Esophagus muscularis mucosa (tissue), 4 donors: ENCODE measurements around the gene HOOK2. TPM values are rescaled to one million over a fixed set of nuclear protein-coding genes. Genes with fewer than 3 reads are reported as not detected.
A peak's percentile ranks its signal among the peaks of the same experiment; 100 is the strongest.

Experiments
- DNase-seq: peaks from one replicate; pipeline ENCODE4 v3.0.0-alpha.2; 2017; ENCODE audit errors: extremely low spot score
- H3K27ac ChIP-seq, 4 donors: fragments of 200-600 bp; sonication (generic); replicated peaks in 1 of 4; 1 replicate in 3 of 4; 2 replicates in 1 of 4; pipeline ENCODE4 v1.5.1; 2016 to 2019; ENCODE audit warnings: mild to moderate bottlenecking in 1 of 4
- H3K27me3 ChIP-seq, 4 donors: fragments of 200-600 bp; sonication (generic); one replicate each; pipeline versions ENCODE4 v1.5.1 to v1.6.0; 2016 to 2019
- H3K36me3 ChIP-seq, 4 donors: fragments of 200-600 bp; sonication (generic); one replicate each; pipeline ENCODE4 v1.5.1; 2016 to 2019
- H3K4me1 ChIP-seq, 4 donors: fragments of 200-600 bp; sonication (generic); one replicate each; pipeline ENCODE4 v1.5.1; 2016 to 2019
- H3K4me3 ChIP-seq, 4 donors: fragments of 200-600 bp; sonication (generic); 1 replicate in 2 of 4; 2 replicates in 2 of 4; pipeline ENCODE4 v1.5.1; 2016 to 2019; ENCODE audit warnings: mild to moderate bottlenecking in 4 of 4, moderate library complexity in 1 of 4
- H3K9me3 ChIP-seq, 4 donors: fragments of 200-600 bp; sonication (generic); 1 replicate in 3 of 4; 2 replicates in 1 of 4; pipeline ENCODE4 v1.5.1; 2016 to 2019
- CTCF ChIP-seq, 3 experiments: fragments of 200-600 bp in 2 of 3; fragments of 450-650 bp in 1 of 3; sonication (generic) in 2 of 3; IDR thresholded peaks; one replicate each; pipeline ENCODE4 v1.5.1; 2017 to 2019; ENCODE audit warnings: antibody characterized with exemption in 3 of 3, mild to moderate bottlenecking in 2 of 3, moderate library complexity in 1 of 3
- EP300 ChIP-seq: sonication (generic); formaldehyde crosslinking; IDR thresholded peaks from one replicate; pipeline ENCODE4 v1.6.1; 2017; ENCODE audit warnings: antibody characterized with exemption
- POLR2A ChIP-seq: fragments of 450-650 bp; IDR thresholded peaks from one replicate; pipeline ENCODE4 v1.6.1; 2017; ENCODE audit warnings: antibody characterized with exemption, moderate library complexity, mild to moderate bottlenecking, low read depth
- POLR2AphosphoS5 ChIP-seq, 2 donors: sonication (generic); formaldehyde crosslinking; IDR thresholded peaks; one replicate each; pipeline ENCODE4 v1.6.1; 2017; ENCODE audit warnings: antibody characterized with exemption in 2 of 2
- WGBS: methylation state at CpG from one replicate; pipeline ENCODE4 v1.1.5; 2018; 5-methylcytosine and 5-hydroxymethylcytosine counted together
- intact Hi-C: fragments of 100-400 bp; cut with DNase I; formaldehyde crosslinking; loops from one replicate; pipeline ENCODE4 v1.15.1; 2023
- total RNA-seq, 4 donors: library from RNA; depleted of rRNA; stranded (reverse); fragments of >200 nt; gene quantifications; one replicate each; pipeline versions ENCODE4 v1.1.0 to v1.2.1, GENCODE V29; 2016

The HOOK2 gene
- total RNA-seq, 4 donors from 2014 or later = 7.1 to 17.0 (median 12.6) TPM

GRCh38 chr19:12723641-12724426, 51.5 kb downstream of the HOOK2 start, which contains the start of gene TNPO2:
Gene TNPO2 (minus strand): TSS chr19:12723932. CDS start chr19:12720977, 2,955 bp downstream.
- intact Hi-C loops = loop anchor here (5.0 kb wide), 1 partner anchor 52 kb away; no protein-coding TSS in a partner anchor
- Histone ChIP-seq H3K9me3 (no peaks in the 10 kb centered on the region), H3K4me3 (peak within 1 kb of the TSS; percentile 88 to 98 (median 91)), H3K36me3 (peaks cover 7 to 21% (median 16%) of the 10 kb centered on the region in 4 donors), H3K27ac (peak within 1 kb of the TSS; percentile 97 to 99 (median 98)), H3K27me3 (no peaks in the 10 kb centered on the region), H3K4me1 (peaks cover 46 to 49% (median 48%) of the 10 kb centered on the region in 4 donors)
- TF ChIP-seq CTCF (IDR thresholded peaks at IDR 0.05) (no peak), POLR2AphosphoS5 (IDR thresholded peaks at IDR 0.05) (peak; percentile 8 to 51), POLR2A (no peak)
- WGBS = 3% methylated on average over 26 of the region's 28 CpGs
- no peak for DNase-seq

- whole genome bisulfite sequencing = 7% methylated on average over 6 of the region's 7 CpGs
- intact Hi-C loops = loop anchor here (5.0 kb wide), 1 partner anchor 51 kb away; no protein-coding TSS in a partner anchor
Observed at GRCh38 chr19:12723381-12723640, 52.0 kb downstream of the HOOK2 start.

GRCh38 chr19:12722566-12723380, 52.6 kb downstream of the HOOK2 start:
- intact Hi-C loops = loop anchor here (5.0 kb wide), 1 partner anchor 50 kb away; no protein-coding TSS in a partner anchor
- under 1% methylated on average over 32 of the region's 32 CpGs for WGBS
- Histone ChIP-seq H3K4me3 (peak overlapping the region; percentile 88 to 98 (median 91)), H3K27ac (peak overlapping the region; percentile 97 to 99 (median 98)), H3K36me3 (peaks cover 10 to 20% (median 19%) of the 10 kb centered on the region in 4 donors), H3K9me3 (no peaks in the 10 kb centered on the region), H3K4me1 (peaks cover 46 to 56% (median 55%) of the 10 kb centered on the region in 4 donors), H3K27me3 (no peaks in the 10 kb centered on the region)
- peak; percentile 85 to 89 for TF ChIP-seq POLR2AphosphoS5 (IDR thresholded peaks at IDR 0.05)
- TF ChIP-seq POLR2A = no peak
- no peak for TF ChIP-seq CTCF (IDR thresholded peaks at IDR 0.05)
- TF ChIP-seq EP300 = no peak
- peak; percentile 99 for DNase-seq

More at GRCh38 chr19:12723381-12723640, 52.0 kb downstream of the HOOK2 start:
- no peak for DNase-seq
- H3K9me3 ChIP-seq = no peaks in the 10 kb centered on the region
- no peak for TF ChIP-seq EP300
- TF ChIP-seq POLR2AphosphoS5 (IDR thresholded peaks at IDR 0.05) = no peak
- TF ChIP-seq POLR2A = no peak
- no peak for TF ChIP-seq CTCF (IDR thresholded peaks at IDR 0.05)
- no peaks in the 10 kb centered on the region for H3K27me3 ChIP-seq
- peak overlapping the region; percentile 97 to 99 (median 98) for H3K27ac ChIP-seq
- H3K36me3 ChIP-seq = peaks cover 7 to 20% (median 16%) of the 10 kb centered on the region in 4 donors
- peaks cover 46 to 54% (median 53%) of the 10 kb centered on the region in 4 donors for H3K4me1 ChIP-seq
- H3K4me3 ChIP-seq = peak overlapping the region; percentile 88 to 98 (median 91)

GRCh38 chr19:12721656-12722565, 53.4 kb downstream of the HOOK2 start:
- H3K27me3 ChIP-seq = no peaks in the 10 kb centered on the region
- peak; percentile 93 for DNase-seq
- intact Hi-C loops = loop anchor here (5.0 kb wide), 1 partner anchor 50 kb away; no protein-coding TSS in a partner anchor
- TF ChIP-seq POLR2AphosphoS5 (IDR thresholded peaks at IDR 0.05) = no peak
- no peak for TF ChIP-seq CTCF (IDR thresholded peaks at IDR 0.05)
- no peak for TF ChIP-seq POLR2A
- TF ChIP-seq EP300 = no peak
- peaks cover 16 to 24% (median 20%) of the 10 kb centered on the region in 4 donors for H3K36me3 ChIP-seq
- H3K4me1 ChIP-seq = peaks cover 46 to 59% (median 56%) of the 10 kb centered on the region in 4 donors
- H3K4me3 ChIP-seq = peak overlapping the region; percentile 88 to 98 (median 91)
- 0% methylated on average over 26 of the region's 65 CpGs for WGBS
- peak overlapping the region; percentile 97 to 99 (median 98) for H3K27ac ChIP-seq
- no peaks in the 10 kb centered on the region for H3K9me3 ChIP-seq
